Brain pericyte (primary cell): ENCODE data around the gene AHCYL2.
"Not testable (repeated sequence)": the region's sequence is repeated elsewhere in the genome, so short reads cannot be mapped to it uniquely, and the experiment has no call there.

Experiments used
- DNase-seq: peaks from one replicate; pipeline ENCODE4 v3.0.0-alpha.2; 2012; ENCODE audit warnings: low read depth, low spot score

AHCYL2 gene

DNA sequence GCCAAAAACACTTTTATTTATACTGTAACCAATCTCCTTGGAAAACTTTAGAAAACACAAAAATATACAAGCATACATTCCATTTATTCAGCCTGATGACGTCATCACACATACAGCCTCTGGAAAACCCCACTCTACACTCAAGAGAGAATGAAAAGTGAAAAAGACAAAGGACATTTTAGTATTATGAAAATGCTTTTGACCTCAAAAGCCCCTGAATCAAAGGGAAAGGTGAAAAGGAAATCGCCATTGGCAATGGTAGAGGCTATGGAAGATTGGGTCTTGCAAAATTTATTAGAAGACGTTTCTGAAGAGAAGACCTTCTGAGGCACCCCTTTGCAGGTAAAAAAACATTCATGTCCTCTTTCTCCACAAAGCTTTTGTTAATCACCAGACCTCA, 126.5 kb downstream of the AHCYL2 start:
- no peak for DNase-seq

DNA sequence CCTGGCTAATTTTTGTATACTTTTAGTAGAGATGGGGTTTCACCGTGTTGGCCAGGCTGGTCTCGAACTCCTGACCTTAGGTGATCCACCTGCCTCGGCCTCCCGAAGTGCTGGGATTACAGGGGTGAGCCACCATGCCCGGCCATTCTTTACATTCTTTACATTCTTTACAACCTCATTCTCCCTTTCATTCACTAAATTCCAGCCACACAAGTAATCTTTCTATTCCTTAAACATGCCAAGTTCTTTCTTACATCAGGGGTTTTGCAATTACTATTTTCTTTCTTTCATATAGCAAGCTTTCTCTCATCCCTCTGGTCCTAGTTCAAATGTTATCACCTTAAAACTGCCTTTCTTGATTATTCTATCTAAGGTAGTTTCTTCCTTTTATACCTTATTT, 128.3 kb downstream of the AHCYL2 start:
- not testable (repeated sequence) for DNase-seq

GRCh38 chr7:129354428-129355157, 129.8 kb downstream of the AHCYL2 start:
- no peak for DNase-seq

- no peak for DNase-seq
Observed at GRCh38 chr7:129356176-129356575, 131.3 kb downstream of the AHCYL2 start.

DNA sequence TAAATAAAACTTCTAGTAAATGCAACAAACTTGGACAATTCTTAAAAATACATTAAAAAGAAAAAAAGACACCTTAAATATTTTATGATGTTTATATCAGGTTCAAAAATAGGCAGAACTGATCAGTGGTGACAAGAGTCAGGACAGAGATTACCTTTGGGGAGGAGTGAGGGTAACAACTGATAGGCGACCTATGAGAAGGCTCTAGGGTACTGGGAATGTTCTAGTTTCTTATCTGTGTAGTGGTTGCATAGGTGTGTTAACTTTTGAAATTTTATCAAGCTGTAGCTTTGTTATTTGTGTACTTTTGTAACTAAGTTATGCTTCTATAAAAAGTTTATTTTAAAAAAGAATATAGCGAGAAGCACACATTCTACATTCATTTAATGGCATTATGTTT, 134.3 kb downstream of the AHCYL2 start:
- DNase-seq, result no peak

GRCh38 chr7:129359638-129360037, 134.8 kb downstream of the AHCYL2 start:
- DNase-seq, result no peak

GRCh38 chr7:129361771-129362170, 136.9 kb downstream of the AHCYL2 start:
- no peak for DNase-seq

DNA sequence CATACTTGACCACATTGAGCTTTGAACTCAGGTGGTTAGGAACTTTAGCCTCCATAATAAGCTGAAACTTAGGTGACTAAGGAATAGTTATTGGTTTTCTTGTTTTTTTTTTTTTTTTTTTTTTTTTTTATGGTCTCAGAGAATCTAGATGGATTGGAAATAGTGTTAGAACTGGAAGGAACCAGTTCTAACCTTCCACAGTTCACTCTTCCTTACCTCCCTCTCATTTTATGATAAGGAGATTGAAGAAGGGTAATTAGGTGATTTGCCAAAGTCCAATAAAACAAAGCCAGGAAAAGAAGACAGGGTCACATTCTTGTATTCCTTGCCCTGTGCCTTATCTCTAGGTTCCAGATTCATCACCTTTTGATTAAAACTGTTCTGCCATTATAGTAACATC, 137.7 kb downstream of the AHCYL2 start:
- no peak for DNase-seq

- DNase-seq, result no peak
Observed at GRCh38 chr7:129367349-129367699, 142.5 kb downstream of the AHCYL2 start.

- DNase-seq, result peak; percentile 65
Observed at GRCh38 chr7:129367700-129368388, 143.0 kb downstream of the AHCYL2 start.

GRCh38 chr7:129368389-129368986, 143.7 kb downstream of the AHCYL2 start:
- DNase-seq, result no peak

- DNase-seq, result not testable (repeated sequence)
Observed at GRCh38 chr7:129369447-129369846, 144.6 kb downstream of the AHCYL2 start.

DNA sequence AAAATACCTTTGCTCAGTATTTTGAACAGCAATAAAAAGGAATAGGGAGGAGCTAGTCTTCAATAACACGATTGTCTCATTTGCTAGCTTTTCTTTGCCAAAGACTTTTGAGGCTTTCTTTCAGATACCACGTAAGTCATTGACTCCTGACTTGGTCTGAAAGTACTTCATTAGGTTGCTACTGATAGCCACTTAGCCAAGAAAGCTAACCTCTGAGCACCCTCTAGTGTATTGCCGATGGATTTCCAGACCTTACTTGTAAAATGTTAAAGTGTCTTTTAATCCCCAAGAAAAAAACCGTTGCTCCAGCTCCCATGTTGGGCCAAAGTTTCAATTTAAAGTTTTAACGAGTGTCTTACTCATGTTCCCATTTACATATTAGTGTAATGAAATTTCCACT, 146.0 kb downstream of the AHCYL2 start:
- DNase-seq, result no peak

- no peak for DNase-seq
Observed at GRCh38 chr7:129371487-129371886, 146.7 kb downstream of the AHCYL2 start.

GRCh38 chr7:129373651-129374428, 149.0 kb downstream of the AHCYL2 start:
- DNase-seq, result no peak

GRCh38 chr7:129375141-129375938, 150.5 kb downstream of the AHCYL2 start:
- no peak for DNase-seq

GRCh38 chr7:129376076-129376777, 151.4 kb downstream of the AHCYL2 start:
- no peak for DNase-seq

- DNase-seq, result no peak
Observed at GRCh38 chr7:129376778-129377700, 152.2 kb downstream of the AHCYL2 start.

- no peak for DNase-seq
Observed at GRCh38 chr7:129381710-129382484, 157.1 kb downstream of the AHCYL2 start.
